HG02588 (cell line): ENCODE data around the gene SMYD3.

Experiments
- ATAC-seq: cut with Tn5 transposase; IDR thresholded peaks from one replicate; pipeline ENCODE4 v1.9.1; 2021; ENCODE audit warnings: mild to moderate bottlenecking, moderate library complexity; ENCODE audit not compliant: unreplicated experiment

Gene SMYD3

GRCh38 chr1:246476771-246477170 is 30.3 kb downstream of the SMYD3 start:
- ATAC-seq = no peak

GRCh38 chr1:246471688-246472087 is 35.4 kb downstream of the SMYD3 start:
- no peak for ATAC-seq

GRCh38 chr1:246470585-246470984 is 36.5 kb downstream of the SMYD3 start:
- ATAC-seq = no peak

GRCh38 chr1:246462986-246463385 is 44.1 kb downstream of the SMYD3 start:
- no peak for ATAC-seq

- ATAC-seq = no peak
These were observed 46.7 kb downstream of the SMYD3 start for GRCh38 chr1:246460406-246460805.

GRCh38 chr1:246459221-246459620 is 47.9 kb downstream of the SMYD3 start:
- no peak for ATAC-seq

GRCh38 chr1:246455476-246455875 is 51.6 kb downstream of the SMYD3 start:
- ATAC-seq = no peak

- ATAC-seq = no peak
These were observed 52.4 kb downstream of the SMYD3 start for GRCh38 chr1:246454655-246455054.

GRCh38 chr1:246450611-246451251 is 56.3 kb downstream of the SMYD3 start:
- ATAC-seq = no peak

GRCh38 chr1:246448373-246448772 is 58.7 kb downstream of the SMYD3 start:
- ATAC-seq = no peak

- no peak for ATAC-seq
These were observed 59.6 kb downstream of the SMYD3 start for GRCh38 chr1:246447501-246447900.

GRCh38 chr1:246445503-246445902 is 61.6 kb downstream of the SMYD3 start:
- ATAC-seq = no peak

- no peak for ATAC-seq
These were observed 62.5 kb downstream of the SMYD3 start for GRCh38 chr1:246444617-246445016.

GRCh38 chr1:246437961-246438360 is 69.1 kb downstream of the SMYD3 start:
- ATAC-seq = no peak

- no peak for ATAC-seq
These were observed 71.5 kb downstream of the SMYD3 start for GRCh38 chr1:246435421-246436041.

- ATAC-seq = no peak
These were observed 72.7 kb downstream of the SMYD3 start for GRCh38 chr1:246434335-246434734.

GRCh38 chr1:246428542-246429308 is 78.4 kb downstream of the SMYD3 start:
- no peak for ATAC-seq

GRCh38 chr1:246427611-246428010 is 79.5 kb downstream of the SMYD3 start:
- no peak for ATAC-seq

- ATAC-seq = no peak
These were observed 81.2 kb downstream of the SMYD3 start for GRCh38 chr1:246425895-246426294.

GRCh38 chr1:246425139-246425794 is 81.8 kb downstream of the SMYD3 start:
- no peak for ATAC-seq

GRCh38 chr1:246420300-246420699 is 86.8 kb downstream of the SMYD3 start:
- ATAC-seq = no peak
